ENCODE data around the gene CNOT2. TPM values are rescaled to one million over a fixed set of nuclear protein-coding genes. Genes with fewer than 3 reads are reported as not detected.

The CNOT2 gene
- total RNA-seq, 1 donor from 2014 or later, result 67.2 TPM

DNA sequence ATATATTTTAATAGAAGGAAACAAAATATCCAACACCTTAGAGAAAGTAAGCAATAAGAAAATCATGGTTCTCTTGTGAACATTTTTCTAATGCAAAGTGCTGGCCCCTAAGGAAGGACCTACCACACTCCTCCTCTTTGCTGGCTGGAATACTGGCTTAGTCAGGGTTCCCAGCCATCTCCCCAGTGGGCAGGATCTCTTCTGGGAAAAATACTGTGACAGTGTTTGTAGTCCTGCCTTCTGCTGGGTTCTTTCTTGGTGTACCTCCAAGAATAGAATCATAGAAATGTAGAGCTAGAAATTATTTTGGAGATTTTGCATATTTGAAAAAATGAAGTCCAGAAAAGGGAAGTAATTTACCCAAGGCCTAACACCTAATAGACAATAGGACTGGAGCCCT, 154.8 kb downstream of the CNOT2 start:
- no peak overlapping the region for H3K27ac Mint-ChIP-seq (ENCODE audit: unreplicated experiment)
- no peaks in the 10 kb centered on the region for H3K4me1 ChIP-seq (ENCODE audit: insufficient read depth, low read length)
- H3K36me3 ChIP-seq (ENCODE audit: insufficient read depth, low read length), result peaks cover 2% of the 10 kb centered on the region
- H3K4me2 ChIP-seq (ENCODE audit: low read length), result no peak overlapping the region
- peaks cover 13% of the 10 kb centered on the region for H3K4me1 Mint-ChIP-seq (ENCODE audit: low read depth, unreplicated experiment)
- no peaks in the 10 kb centered on the region for H3K27me3 Mint-ChIP-seq (ENCODE audit: low read depth, unreplicated experiment)
- TF ChIP-seq, protein P1, sequence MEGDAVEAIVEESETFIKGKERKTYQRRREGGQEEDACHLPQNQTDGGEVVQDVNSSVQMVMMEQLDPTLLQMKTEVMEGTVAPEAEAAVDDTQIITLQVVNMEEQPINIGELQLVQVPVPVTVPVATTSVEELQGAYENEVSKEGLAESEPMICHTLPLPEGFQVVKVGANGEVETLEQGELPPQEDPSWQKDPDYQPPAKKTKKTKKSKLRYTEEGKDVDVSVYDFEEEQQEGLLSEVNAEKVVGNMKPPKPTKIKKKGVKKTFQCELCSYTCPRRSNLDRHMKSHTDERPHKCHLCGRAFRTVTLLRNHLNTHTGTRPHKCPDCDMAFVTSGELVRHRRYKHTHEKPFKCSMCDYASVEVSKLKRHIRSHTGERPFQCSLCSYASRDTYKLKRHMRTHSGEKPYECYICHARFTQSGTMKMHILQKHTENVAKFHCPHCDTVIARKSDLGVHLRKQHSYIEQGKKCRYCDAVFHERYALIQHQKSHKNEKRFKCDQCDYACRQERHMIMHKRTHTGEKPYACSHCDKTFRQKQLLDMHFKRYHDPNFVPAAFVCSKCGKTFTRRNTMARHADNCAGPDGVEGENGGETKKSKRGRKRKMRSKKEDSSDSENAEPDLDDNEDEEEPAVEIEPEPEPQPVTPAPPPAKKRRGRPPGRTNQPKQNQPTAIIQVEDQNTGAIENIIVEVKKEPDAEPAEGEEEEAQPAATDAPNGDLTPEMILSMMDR (IDR thresholded peaks at IDR 0.05; ENCODE audit: insufficient read depth, low read depth, low read length), result no peak
- TF ChIP-seq EZH2 (IDR thresholded peaks at IDR 0.05; ENCODE audit: insufficient read depth, low read length), result no peak
- H3K79me2 ChIP-seq (ENCODE audit: insufficient read depth, low read length), result no peaks in the 10 kb centered on the region
- no peaks in the 10 kb centered on the region for H3K9me3 Mint-ChIP-seq (ENCODE audit: unreplicated experiment)
- H3K9ac ChIP-seq (ENCODE audit: low read length), result no peak overlapping the region
- H3K27ac ChIP-seq (ENCODE audit: low read depth, low read length), result no peak overlapping the region
- H3K4me3 Mint-ChIP-seq (ENCODE audit: unreplicated experiment), result no peak overlapping the region
- H3K27me3 ChIP-seq (ENCODE audit: insufficient read depth, low read length), result no peaks in the 10 kb centered on the region
- H3K9me3 ChIP-seq (ENCODE audit: insufficient read depth, low read depth, low read length), result no peaks in the 10 kb centered on the region
- FAIRE-seq (no peak), DNase-seq (ENCODE audit: low read depth) (no peak)
- peaks cover 6% of the 10 kb centered on the region for H3K36me3 Mint-ChIP-seq (ENCODE audit: low read depth, unreplicated experiment)
- no peak overlapping the region for H2AFZ ChIP-seq (ENCODE audit: low read depth, low read length)
- H3K4me3 ChIP-seq (ENCODE audit: insufficient read depth, low read depth, low read length), result no peak overlapping the region
- H4K20me1 ChIP-seq (ENCODE audit: insufficient read depth, low read length), result no peaks in the 10 kb centered on the region

- Histone ChIP-seq H3K36me3 (ENCODE audit: insufficient read depth, low read length) (peaks cover 2% of the 10 kb centered on the region), H3K9ac (ENCODE audit: low read length) (no peak overlapping the region), H3K79me2 (ENCODE audit: insufficient read depth, low read length) (no peaks in the 10 kb centered on the region), H3K4me2 (ENCODE audit: low read length) (no peak overlapping the region), H3K4me1 (ENCODE audit: insufficient read depth, low read length) (no peaks in the 10 kb centered on the region), H3K27me3 (ENCODE audit: insufficient read depth, low read length) (no peaks in the 10 kb centered on the region), H3K27ac (ENCODE audit: low read depth, low read length) (no peak overlapping the region), H3K9me3 (ENCODE audit: insufficient read depth, low read depth, low read length) (no peaks in the 10 kb centered on the region), H2AFZ (ENCODE audit: low read depth, low read length) (no peak overlapping the region), H4K20me1 (ENCODE audit: insufficient read depth, low read length) (no peaks in the 10 kb centered on the region), H3K4me3 (ENCODE audit: insufficient read depth, low read depth, low read length) (no peak overlapping the region)
- no peak for FAIRE-seq
- Mint-ChIP-seq H3K9me3 (ENCODE audit: unreplicated experiment) (no peaks in the 10 kb centered on the region), H3K27me3 (ENCODE audit: low read depth, unreplicated experiment) (no peaks in the 10 kb centered on the region), H3K36me3 (ENCODE audit: low read depth, unreplicated experiment) (peaks cover 6% of the 10 kb centered on the region), H3K4me1 (ENCODE audit: low read depth, unreplicated experiment) (peaks cover 9% of the 10 kb centered on the region), H3K4me3 (ENCODE audit: unreplicated experiment) (no peak overlapping the region), H3K27ac (ENCODE audit: unreplicated experiment) (no peak overlapping the region)
- no peak for TF ChIP-seq EZH2 (IDR thresholded peaks at IDR 0.05; ENCODE audit: insufficient read depth, low read length)
- TF ChIP-seq, protein P1 (IDR thresholded peaks at IDR 0.05; ENCODE audit: insufficient read depth, low read depth, low read length), result no peak
- DNase-seq (ENCODE audit: low read depth), result no peak
These were observed 155.6 kb downstream of the CNOT2 start for GRCh38 chr12:70398862-70399261.

DNA sequence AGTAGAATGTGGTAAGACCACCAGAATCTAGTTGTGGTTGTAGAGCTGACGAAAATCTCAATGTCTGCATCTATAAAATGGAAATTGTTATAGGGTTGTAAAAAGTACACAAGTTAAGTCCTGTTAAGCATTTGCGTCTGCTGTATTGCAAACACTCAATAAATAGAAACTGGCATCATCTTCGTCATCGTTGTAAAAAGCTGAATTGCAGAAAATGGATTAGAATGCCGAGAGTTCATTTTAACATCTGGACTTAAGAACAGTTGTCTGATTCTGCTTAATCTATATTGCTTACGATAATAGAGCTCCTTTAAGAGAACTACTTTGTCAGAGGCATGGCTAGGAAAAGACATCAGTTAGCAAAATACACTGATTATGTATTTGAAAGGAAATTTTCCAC, 156.1 kb downstream of the CNOT2 start:
- TF ChIP-seq EZH2 (IDR thresholded peaks at IDR 0.05; ENCODE audit: insufficient read depth, low read length), result no peak
- TF ChIP-seq, protein P1 (IDR thresholded peaks at IDR 0.05; ENCODE audit: insufficient read depth, low read depth, low read length), result no peak
- no peaks in the 10 kb centered on the region for H3K27me3 Mint-ChIP-seq (ENCODE audit: low read depth, unreplicated experiment)
- FAIRE-seq, result no peak
- Histone ChIP-seq H3K4me2 (ENCODE audit: low read length) (no peak overlapping the region), H3K9ac (ENCODE audit: low read length) (no peak overlapping the region), H3K36me3 (ENCODE audit: insufficient read depth, low read length) (peaks cover 2% of the 10 kb centered on the region), H3K27ac (ENCODE audit: low read depth, low read length) (no peak overlapping the region), H3K9me3 (ENCODE audit: insufficient read depth, low read depth, low read length) (no peaks in the 10 kb centered on the region), H3K4me3 (ENCODE audit: insufficient read depth, low read depth, low read length) (no peak overlapping the region), H4K20me1 (ENCODE audit: insufficient read depth, low read length) (no peaks in the 10 kb centered on the region), H3K4me1 (ENCODE audit: insufficient read depth, low read length) (no peaks in the 10 kb centered on the region), H3K79me2 (ENCODE audit: insufficient read depth, low read length) (no peaks in the 10 kb centered on the region), H3K27me3 (ENCODE audit: insufficient read depth, low read length) (no peaks in the 10 kb centered on the region), H2AFZ (ENCODE audit: low read depth, low read length) (no peak overlapping the region)
- H3K4me3 Mint-ChIP-seq (ENCODE audit: unreplicated experiment), result no peak overlapping the region
- no peaks in the 10 kb centered on the region for H3K9me3 Mint-ChIP-seq (ENCODE audit: unreplicated experiment)
- peaks cover 6% of the 10 kb centered on the region for H3K36me3 Mint-ChIP-seq (ENCODE audit: low read depth, unreplicated experiment)
- no peak overlapping the region for H3K27ac Mint-ChIP-seq (ENCODE audit: unreplicated experiment)
- DNase-seq (ENCODE audit: low read depth), result no peak
- H3K4me1 Mint-ChIP-seq (ENCODE audit: low read depth, unreplicated experiment), result peaks cover 5% of the 10 kb centered on the region

All from astrocyte (in vitro differentiated cells and primary cell).